ENCODE results near the gene XPNPEP1. TPM values are rescaled to one million over a fixed set of nuclear protein-coding genes. Genes with fewer than 3 reads are reported as not detected.
"Not testable (repeated sequence)": the region's sequence is repeated elsewhere in the genome, so short reads cannot be mapped to it uniquely, and the experiment has no call there.

The XPNPEP1 gene
- polyA plus RNA-seq, 5 donors, result 72.5 to 89.6 (median 81.6) TPM

DNA sequence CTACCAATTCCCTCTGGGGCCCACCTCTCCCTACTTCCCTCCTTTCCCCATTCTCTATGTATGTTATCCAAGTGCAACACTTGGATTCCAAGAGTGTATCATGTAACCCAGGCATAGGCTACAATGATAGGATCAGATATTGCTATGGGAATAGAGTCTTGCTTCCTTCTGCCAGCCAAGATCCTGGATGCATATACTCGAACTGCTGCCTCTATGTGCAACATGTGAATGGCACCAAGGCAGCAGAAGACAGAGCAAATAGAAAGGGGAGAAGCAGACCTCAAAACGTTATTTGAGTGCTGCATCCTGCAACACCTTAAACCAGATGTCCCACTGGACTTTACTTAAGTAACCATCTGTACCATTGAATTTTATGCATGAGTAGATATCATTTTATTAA lies 3.5 kb upstream of the XPNPEP1 start:
- no peak for DNase-seq

GRCh38 chr10:109926061-109926745 lies 2.9 kb upstream of the XPNPEP1 start:
- peak in 1 of 2 donors; percentile 52 for DNase-seq

- no peak for DNase-seq
Measured at GRCh38 chr10:109924967-109925620, 1.8 kb upstream of the XPNPEP1 start.

DNA sequence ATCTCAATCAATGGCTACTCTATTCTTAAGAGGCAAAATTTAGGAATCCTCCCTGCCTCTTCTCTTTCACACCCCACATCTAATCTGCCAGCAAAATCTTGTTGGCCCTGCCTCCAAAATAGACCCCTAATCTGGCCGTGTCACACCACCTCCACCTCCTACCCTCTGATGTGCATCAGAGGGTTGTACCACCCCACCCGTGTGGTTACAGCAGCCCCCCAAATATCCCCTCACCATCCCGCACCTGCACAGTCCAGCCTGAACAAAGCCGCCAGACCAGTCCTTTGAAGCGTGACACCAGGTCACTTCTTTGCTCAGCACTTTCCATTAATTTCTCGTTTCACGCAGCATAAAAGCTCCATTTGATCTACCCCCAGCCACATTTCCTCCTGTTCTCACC lies 776 bp upstream of the XPNPEP1 start:
- no peak for DNase-seq

DNA sequence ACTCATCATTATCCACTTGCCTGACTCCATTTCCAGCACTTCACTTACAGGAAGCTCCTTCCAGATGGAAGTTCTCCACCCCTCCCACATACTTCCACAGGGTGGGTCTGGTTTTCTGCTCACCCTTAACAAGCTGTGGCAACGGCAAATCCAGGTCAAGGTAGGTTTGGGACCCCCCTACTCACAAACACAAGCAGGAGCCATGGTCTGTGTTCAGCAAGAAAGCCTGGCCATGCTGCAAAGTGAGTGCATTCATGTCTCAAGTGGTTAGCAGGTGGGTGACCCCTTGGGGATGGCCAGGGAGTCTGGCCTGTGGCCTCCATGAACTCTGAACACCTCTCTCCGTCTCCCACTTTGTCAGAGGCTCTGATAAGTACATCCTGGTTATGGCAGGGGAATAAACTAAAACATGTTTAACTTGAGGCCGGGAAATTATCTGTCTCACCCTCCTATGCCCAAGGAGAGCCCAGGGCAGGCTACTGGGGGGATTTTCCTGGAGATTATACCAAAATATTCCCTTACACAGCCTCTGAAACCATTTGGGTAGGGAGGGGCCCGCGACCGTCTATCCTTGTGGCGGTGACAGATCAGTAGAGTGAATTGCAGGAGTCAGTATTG lies 844 bp downstream of the XPNPEP1 start:
- no peak for DNase-seq

DNA sequence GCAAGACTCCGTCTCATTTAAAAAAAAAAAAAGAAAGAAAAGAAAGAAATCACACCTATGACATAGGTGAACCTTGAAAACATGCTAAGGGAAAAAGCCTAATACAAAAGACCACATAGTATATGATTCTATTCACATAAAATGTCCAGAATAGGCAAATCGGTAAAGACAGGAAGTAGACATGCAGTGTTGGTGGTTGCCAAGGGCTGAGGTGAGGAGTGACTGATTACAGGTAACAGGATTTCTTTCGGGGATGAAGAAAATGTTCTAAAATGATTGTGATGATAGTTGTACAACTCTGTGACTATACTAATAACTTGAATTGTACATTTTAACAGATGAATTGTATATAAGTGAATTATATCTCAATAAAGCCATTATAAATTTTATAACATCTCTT lies 3.3 kb downstream of the XPNPEP1 start:
- DNase-seq, result no peak

DNA sequence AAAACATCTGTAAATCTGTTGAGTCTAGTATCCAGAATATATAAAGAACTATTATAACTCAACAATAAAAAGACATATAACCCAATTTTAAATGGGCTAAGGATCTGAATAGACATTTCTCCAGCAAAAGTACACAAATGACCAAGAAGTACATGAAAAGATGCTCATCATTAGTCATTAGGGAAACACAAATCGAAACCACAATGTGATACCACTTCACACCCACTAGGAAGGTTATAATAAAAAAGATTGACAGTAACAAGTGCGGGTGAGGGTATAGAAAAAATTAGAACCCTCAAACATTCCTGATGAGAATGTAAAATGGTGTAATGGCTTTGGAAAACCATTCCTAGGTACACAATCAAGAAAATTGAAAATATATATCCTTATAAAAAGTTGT lies 4.1 kb downstream of the XPNPEP1 start:
- DNase-seq, result no peak

DNA sequence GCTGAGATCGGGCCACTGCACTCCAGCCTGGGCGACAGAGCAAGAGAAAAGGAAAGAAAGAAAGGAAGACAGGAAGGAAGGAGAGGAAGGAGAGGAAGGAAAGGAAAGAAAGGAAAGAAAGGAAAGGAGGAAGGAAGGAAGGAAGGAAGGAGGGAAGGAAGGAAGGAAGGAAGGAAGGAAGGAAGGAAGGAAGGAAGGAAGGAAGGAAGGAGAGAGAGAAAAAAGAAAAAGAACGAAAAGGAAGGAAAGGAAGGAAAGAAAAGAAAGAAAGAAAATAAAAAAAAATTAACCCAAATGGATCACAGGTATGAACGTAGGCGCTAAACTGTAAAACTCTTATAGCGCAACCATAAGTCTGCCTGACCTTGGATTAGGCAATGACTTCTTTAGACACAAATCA lies 4.6 kb downstream of the XPNPEP1 start:
- DNase-seq, result not testable (repeated sequence)

DNA sequence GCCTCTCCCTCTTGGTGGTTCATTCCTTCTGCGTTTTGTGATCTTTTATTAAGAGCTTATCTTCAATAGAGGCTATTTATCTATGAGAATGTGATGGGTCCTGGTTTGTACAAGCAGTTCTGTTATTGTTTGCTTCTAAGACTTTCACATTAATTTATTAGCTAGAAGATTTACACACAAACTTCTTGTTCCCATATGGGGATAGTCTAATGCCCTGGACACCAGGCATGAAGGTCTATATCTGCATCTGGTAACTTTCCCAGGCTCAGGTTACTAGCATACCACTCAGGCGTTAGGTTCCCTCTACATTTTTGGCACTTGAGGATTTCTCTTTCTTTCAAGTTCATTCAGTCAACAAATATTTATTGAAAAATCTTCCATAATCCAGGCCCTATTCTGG lies 7.7 kb downstream of the XPNPEP1 start:
- DNase-seq, result no peak

DNA sequence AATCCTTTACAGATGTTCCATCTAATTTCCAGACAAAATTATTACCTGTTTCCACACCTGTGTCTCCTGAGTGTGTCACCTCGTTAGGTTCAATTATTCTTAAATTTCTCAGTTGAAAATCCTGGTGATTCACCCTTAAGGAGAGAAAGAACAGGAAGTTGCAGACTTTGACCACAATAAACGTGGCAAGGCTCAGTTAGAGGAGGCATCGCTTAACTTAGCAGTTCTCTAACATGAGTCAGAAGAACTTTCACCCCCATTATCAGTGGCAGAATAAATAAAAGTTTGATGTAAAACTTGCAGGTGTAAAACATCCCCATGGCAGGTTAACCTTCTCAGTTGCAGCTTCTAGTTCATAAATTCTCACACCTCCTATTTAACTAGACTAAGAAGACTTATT lies 8.3 kb downstream of the XPNPEP1 start:
- DNase-seq, result no peak

DNA sequence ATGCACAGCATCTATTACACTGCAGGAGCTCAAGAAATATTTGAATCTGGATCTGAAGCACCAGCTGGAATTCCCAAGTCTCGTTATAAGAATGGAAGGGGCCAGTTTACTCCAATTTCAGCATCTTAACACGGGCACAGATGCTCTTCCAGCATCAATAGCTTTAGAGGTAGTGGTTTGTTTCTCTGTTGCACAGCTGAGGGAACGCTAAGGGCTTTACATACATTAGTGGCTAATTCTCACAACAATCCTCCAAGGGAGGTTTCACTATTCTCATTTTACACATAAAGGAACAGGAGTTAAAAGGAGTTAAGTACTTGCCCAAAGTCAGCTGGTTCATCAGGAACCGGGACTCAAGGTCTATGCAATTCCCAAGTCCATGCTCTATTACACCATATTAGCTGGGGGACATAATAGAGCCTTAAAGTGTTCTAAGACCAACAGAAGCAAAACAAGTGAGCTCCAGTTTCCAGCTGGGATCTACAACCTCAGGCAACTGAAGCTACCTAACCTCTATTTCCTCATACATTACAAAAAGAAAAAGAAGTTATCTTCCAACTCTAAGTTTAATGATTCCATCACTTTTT lies 9.9 kb downstream of the XPNPEP1 start:
- DNase-seq, result no peak

DNA sequence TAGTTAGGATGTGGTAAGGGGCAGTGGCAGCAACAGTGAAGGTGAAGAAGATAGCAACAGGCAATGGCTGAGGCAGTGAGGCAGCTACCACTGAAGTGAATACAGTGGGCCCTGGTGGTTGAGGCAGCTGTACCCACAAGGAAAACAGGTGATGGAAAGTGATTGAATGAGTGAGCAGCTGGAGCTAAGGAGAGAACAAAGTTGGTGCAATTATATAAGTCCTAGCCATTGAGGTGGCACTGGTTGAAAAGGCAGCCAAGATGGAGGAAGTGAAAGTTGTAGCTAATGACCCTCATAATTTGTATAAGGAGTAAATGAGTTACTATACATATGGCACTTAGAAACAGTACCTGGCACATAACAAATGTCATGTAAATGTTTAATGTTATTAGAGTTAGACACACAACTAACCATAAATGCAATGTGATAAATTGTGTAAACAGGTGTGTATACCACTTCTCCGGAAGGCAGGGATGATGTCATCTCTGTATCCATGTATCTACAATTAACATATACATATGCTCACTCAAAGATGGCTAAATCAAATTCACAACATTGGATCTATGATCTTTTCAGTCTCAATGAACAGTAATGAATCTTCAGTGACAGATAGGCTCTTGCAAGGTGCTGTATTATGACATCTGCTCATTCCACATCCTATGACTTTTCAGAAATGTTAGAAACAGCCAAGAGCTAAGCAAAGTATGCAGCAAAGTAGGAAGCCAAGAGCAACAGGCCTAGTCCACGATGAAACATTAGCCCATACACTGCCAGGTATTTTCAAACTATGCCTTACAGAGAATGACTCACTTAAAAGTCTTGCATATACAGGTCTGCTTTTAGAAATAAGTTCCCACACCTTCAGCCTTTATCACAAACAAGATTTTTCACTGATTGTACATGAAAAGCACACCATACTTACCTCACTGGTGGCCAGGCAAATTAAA lies 10.7 kb downstream of the XPNPEP1 start:
- no peak for DNase-seq

- DNase-seq, result no peak
Measured at GRCh38 chr10:109911903-109912302, 11.4 kb downstream of the XPNPEP1 start.

- no peak for DNase-seq
Measured at GRCh38 chr10:109906316-109906715, 17.0 kb downstream of the XPNPEP1 start.

GRCh38 chr10:109904397-109904796 lies 18.9 kb downstream of the XPNPEP1 start:
- DNase-seq, result no peak

- DNase-seq, result no peak
Measured at GRCh38 chr10:109902992-109903947, 20.0 kb downstream of the XPNPEP1 start.

GRCh38 chr10:109899356-109900331 lies 23.7 kb downstream of the XPNPEP1 start:
- DNase-seq, result peak in 1 of 2 donors; percentile 32

DNA sequence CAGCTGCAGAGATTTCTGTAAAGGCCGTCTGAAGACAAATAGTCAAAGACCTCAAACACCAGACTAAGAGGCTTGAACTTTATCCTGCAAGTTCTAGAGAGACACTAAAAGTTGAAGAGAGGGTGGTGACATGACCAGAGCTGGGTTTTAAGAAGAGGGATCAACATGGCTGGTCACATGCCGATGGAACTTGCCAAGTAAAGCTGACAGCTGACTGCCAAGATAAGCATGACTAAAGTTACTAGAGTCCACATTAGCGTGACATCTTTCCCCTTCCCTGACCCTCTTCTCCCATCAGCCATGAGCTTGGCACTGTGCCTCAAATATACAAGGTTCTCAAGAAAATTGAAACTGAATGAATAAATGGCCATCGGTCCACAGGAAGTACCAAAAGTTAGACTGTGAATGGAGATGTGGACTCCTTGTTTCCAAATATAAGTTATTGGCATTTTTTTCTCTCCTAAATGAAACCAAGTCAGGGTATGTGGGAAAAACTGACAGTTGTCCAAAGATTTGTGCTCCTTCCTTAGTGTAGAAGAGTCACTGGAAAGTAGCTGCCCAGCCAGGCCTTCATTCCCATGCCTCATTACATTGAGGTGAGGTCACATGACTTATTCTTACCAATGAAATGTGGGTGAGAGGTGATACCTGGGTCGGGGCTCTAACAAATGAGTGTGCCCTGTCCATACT lies 24.5 kb downstream of the XPNPEP1 start:
- no peak for DNase-seq

- DNase-seq, result no peak
Measured at GRCh38 chr10:109898007-109898406, 25.3 kb downstream of the XPNPEP1 start.
